ENCODE measurements around the gene ENTPD1.
"Not testable (repeated sequence)": the region's sequence is repeated elsewhere in the genome, so short reads cannot be mapped to it uniquely, and the experiment has no call there.

The ENTPD1 gene

GRCh38 chr10:95795602-95796001, 39.6 kb downstream of the ENTPD1 start:
- DNase-seq (ENCODE audit: low spot score): no peak

GRCh38 chr10:95796504-95796903, 40.5 kb downstream of the ENTPD1 start:
- DNase-seq (ENCODE audit: low spot score): no peak

GRCh38 chr10:95798096-95798855, 42.3 kb downstream of the ENTPD1 start:
- DNase-seq (ENCODE audit: low spot score): no peak

GRCh38 chr10:95800286-95800685, 44.3 kb downstream of the ENTPD1 start:
- DNase-seq (ENCODE audit: low spot score): not testable (repeated sequence)

- not testable (repeated sequence) for DNase-seq (ENCODE audit: low spot score)
These were observed 50.9 kb downstream of the ENTPD1 start for GRCh38 chr10:95806687-95807380.

- DNase-seq (ENCODE audit: low spot score): not testable (repeated sequence)
These were observed 52.8 kb downstream of the ENTPD1 start for GRCh38 chr10:95808705-95809308.

- no peak for DNase-seq (ENCODE audit: low spot score)
These were observed 53.6 kb downstream of the ENTPD1 start for GRCh38 chr10:95809370-95810197.

GRCh38 chr10:95810198-95810976, 54.4 kb downstream of the ENTPD1 start:
- DNase-seq (ENCODE audit: low spot score): no peak

GRCh38 chr10:95813054-95813685, 57.2 kb downstream of the ENTPD1 start:
- no peak for DNase-seq (ENCODE audit: low spot score)

- DNase-seq (ENCODE audit: low spot score): peak; percentile 62
These were observed 58.2 kb downstream of the ENTPD1 start for GRCh38 chr10:95814011-95814727.

GRCh38 chr10:95815133-95815532, 59.2 kb downstream of the ENTPD1 start:
- DNase-seq (ENCODE audit: low spot score): no peak

- DNase-seq (ENCODE audit: low spot score): no peak
These were observed 59.8 kb downstream of the ENTPD1 start for GRCh38 chr10:95815701-95816240.

GRCh38 chr10:95818010-95818409, 62.0 kb downstream of the ENTPD1 start:
- DNase-seq (ENCODE audit: low spot score): no peak

- DNase-seq (ENCODE audit: low spot score): peak; percentile 87
These were observed 62.7 kb downstream of the ENTPD1 start for GRCh38 chr10:95818668-95819067.

GRCh38 chr10:95819620-95820329, 63.8 kb downstream of the ENTPD1 start:
- peak; percentile 24 for DNase-seq (ENCODE audit: low spot score)

GRCh38 chr10:95820363-95820762, 64.4 kb downstream of the ENTPD1 start:
- DNase-seq (ENCODE audit: low spot score): no peak

- DNase-seq (ENCODE audit: low spot score): no peak
These were observed 65.8 kb downstream of the ENTPD1 start for GRCh38 chr10:95821720-95822119.

- no peak for DNase-seq (ENCODE audit: low spot score)
These were observed 74.1 kb downstream of the ENTPD1 start for GRCh38 chr10:95830044-95830443.

- DNase-seq (ENCODE audit: low spot score): no peak
These were observed 75.1 kb downstream of the ENTPD1 start for GRCh38 chr10:95831076-95831475.

All from kidney tubule cell (primary cell).